ENCODE measurements around the gene NAA40. TPM values are rescaled to one million over a fixed set of nuclear protein-coding genes. Genes with fewer than 3 reads are reported as not detected.

The NAA40 gene
- total RNA-seq, 2 donors from 2014 or later: 15.4 to 25.5 TPM

GRCh38 chr11:63940786-63941185, 2.0 kb downstream of the NAA40 start:
- no peak for TF ChIP-seq CTCF (IDR thresholded peaks at IDR 0.05)
- Histone ChIP-seq H3K27me3 (no peaks in the 10 kb centered on the region), H3K4me3 (peak overlapping the region in 1 of 2 donors; percentile 79), H3K4me1 (peaks cover 0 to 56% of the 10 kb centered on the region in 2 donors), H3K9me3 (no peaks in the 10 kb centered on the region), H3K27ac (peak overlapping the region; percentile 69 to 85), H3K36me3 (no peaks in the 10 kb centered on the region)
- DNase-seq (ENCODE audit: low spot score): no peak

- Histone ChIP-seq H3K4me1 (peaks cover 0 to 59% of the 10 kb centered on the region in 2 donors), H3K36me3 (peaks cover 10% of the 10 kb centered on the region), H3K27ac (peak overlapping the region in 1 of 2 donors; percentile 69), H3K27me3 (no peaks in the 10 kb centered on the region), H3K4me3 (no peak overlapping the region), H3K9me3 (no peaks in the 10 kb centered on the region)
- no peak for DNase-seq (ENCODE audit: low spot score)
- TF ChIP-seq CTCF (IDR thresholded peaks at IDR 0.05): no peak
These were observed 3.1 kb downstream of the NAA40 start for GRCh38 chr11:63941901-63942300.

- H3K27me3 ChIP-seq: no peaks in the 10 kb centered on the region
- H3K27ac ChIP-seq: no peak overlapping the region
- no peaks in the 10 kb centered on the region for H3K9me3 ChIP-seq
- no peak overlapping the region for H3K4me3 ChIP-seq
- peaks cover 18% of the 10 kb centered on the region for H3K36me3 ChIP-seq
- peaks cover 0 to 59% of the 10 kb centered on the region in 2 donors for H3K4me1 ChIP-seq
- DNase-seq (ENCODE audit: low spot score): no peak
- no peak for TF ChIP-seq CTCF (IDR thresholded peaks at IDR 0.05)
These were observed 4.0 kb downstream of the NAA40 start for GRCh38 chr11:63942803-63943202.

- Histone ChIP-seq H3K27me3 (no peaks in the 10 kb centered on the region), H3K9me3 (no peaks in the 10 kb centered on the region), H3K4me3 (no peak overlapping the region), H3K36me3 (peaks cover 30% of the 10 kb centered on the region), H3K27ac (peak overlapping the region; percentile 78 to 79), H3K4me1 (peaks cover 0 to 43% of the 10 kb centered on the region in 2 donors)
- TF ChIP-seq CTCF (IDR thresholded peaks at IDR 0.05): no peak
- DNase-seq (ENCODE audit: low spot score): peak; percentile 62
These were observed 6.2 kb downstream of the NAA40 start for GRCh38 chr11:63944987-63945386.

- Histone ChIP-seq H3K27me3 (no peaks in the 10 kb centered on the region), H3K4me3 (peak overlapping the region; percentile 4 to 22), H3K9me3 (no peaks in the 10 kb centered on the region), H3K4me1 (peaks cover 0 to 39% of the 10 kb centered on the region in 2 donors), H3K27ac (peak overlapping the region; percentile 78 to 79), H3K36me3 (peaks cover 34% of the 10 kb centered on the region)
- TF ChIP-seq CTCF (IDR thresholded peaks at IDR 0.05): peak; percentile 63 to 90
- peak; percentile 78 for DNase-seq (ENCODE audit: low spot score)
These were observed 6.8 kb downstream of the NAA40 start for GRCh38 chr11:63945477-63946163.
